HG02938 (cell line): ENCODE results near the gene RFPL4A.
"Not testable (repeated sequence)": the region's sequence is repeated elsewhere in the genome, so short reads cannot be mapped to it uniquely, and the experiment has no call there.

Source experiments
- ATAC-seq: cut with Tn5 transposase; IDR thresholded peaks from one replicate; pipeline ENCODE4 v1.9.1; 2021; ENCODE audit warnings: mild to moderate bottlenecking, moderate library complexity; ENCODE audit not compliant: unreplicated experiment

Gene RFPL4A

GRCh38 chr19:55758797-55759196, at the start of gene RFPL4A:
RFPL4A (plus strand) TSS chr19:55759097; CDS start chr19:55761801, 2,704 bp downstream.
- not testable (repeated sequence) for ATAC-seq

GRCh38 chr19:55711719-55712118, 47.2 kb upstream of the RFPL4A start:
- no peak for ATAC-seq

DNA sequence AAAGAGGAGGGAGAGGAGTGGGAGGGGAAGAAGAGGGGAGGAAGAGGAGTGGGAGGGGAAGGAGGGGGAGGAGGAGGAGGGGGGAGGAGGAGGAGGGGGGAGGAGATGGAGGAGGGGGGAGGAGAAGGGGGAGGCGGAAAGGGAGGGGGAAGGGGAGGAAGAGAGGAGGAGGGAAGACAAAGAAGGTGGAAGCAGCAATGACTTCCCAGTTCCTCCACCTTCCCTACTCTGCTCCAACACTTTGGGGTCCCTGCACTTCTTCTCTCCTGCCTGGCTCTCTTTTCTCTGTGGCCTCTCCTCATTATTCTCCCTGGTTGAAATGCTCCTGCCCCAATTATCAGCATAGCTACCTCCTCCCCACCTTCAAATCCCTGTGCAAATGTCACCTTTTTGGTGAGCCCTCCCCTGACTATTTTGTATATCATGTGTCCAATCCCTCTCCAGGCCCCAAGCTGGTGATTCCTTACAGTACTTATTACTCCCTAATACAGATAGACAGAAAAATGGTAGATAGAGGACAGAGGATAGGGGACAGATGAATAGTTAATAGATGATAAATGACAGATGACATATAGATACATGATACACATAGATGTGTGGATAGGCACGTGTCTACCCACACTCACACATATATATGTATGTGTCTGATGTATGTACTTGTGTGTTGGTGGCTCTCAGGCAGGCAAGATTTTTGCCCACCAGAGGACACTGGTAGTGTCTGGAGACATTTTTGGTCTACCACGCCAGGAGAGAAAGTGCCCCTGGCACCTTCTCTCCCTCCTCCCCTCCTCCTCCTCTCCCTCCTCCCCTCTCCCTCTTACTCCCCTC, 45.9 kb upstream of the RFPL4A start:
- ATAC-seq = no peak

DNA sequence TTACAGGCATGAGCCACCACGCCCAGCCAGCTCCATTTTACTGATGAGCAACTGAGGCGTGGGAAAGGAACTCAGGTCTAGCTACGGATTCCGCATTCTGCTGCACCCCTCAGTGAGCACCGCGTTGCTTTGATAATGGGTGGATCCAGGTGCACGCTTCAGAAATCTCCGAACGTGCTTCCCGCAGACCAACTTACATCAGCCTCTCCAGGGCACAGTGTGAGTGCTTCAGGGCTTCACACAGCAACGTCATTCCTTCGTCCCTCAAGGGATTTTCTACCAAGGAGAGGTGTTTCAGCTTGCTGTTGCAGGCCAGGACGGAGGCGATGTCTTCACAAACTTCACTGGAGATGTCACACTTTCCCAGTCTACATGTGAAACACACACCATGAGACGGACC, 42.4 kb upstream of the RFPL4A start:
- ATAC-seq = no peak

DNA sequence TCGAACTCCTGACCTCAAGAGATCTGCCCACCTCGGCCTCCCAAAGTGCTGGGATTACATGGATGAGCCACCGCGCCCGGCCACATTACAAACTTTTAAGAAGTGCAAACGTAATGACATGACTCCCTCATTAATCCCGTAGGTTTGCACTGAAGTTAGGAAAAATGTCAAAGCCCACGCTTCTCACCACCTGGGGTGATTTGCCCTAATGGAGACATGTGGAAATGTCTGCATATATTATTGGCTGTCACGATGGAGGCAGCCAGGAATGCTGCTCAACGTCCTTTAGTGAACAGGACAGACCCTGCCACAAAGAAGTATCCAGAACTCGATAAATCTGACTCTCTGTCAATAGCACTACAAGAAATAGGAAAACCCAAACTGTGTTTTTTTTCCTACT, 41.6 kb upstream of the RFPL4A start:
- no peak for ATAC-seq

DNA sequence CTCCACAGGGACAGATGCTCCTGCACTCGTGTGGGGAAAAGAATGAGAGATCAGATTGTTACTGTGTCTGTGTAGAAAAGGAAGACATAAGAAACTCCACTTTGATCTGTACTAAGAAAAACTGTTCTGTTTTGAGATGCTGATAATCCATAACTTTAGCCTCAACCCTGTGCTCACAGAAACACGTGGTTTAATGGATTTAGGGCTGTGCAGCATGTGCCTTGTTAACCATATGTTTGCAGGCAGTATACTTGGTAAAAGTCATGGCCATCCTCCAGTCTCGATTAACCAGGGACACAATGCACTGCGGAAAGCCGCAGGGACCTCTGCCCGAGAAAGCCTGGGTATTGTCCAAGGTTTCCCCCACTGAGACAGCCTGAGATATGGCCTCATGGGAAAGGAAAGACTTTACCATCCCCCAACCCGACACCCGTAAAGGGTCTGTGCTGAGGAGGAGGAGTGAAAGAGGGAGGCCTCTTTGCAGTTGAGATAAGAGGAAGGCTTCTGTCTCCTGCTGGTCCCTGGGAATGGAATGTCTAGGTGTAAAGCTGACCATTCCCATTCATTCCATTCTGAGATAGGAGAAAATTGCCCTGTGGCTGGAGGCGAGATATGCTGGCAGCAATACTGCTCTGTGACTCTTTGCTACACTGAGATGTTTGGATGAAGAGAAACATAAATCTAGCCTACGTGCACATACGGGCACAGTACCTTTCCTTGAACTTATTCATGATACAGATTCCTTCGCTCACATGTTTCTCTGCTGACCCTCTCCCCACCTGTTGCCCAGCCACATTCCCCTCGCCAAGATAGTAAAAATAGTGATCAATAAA, 40.8 kb upstream of the RFPL4A start:
- ATAC-seq = not testable (repeated sequence)

- ATAC-seq = no peak
Measured at GRCh38 chr19:55720214-55720746, 38.6 kb upstream of the RFPL4A start.

GRCh38 chr19:55720801-55721200, 38.1 kb upstream of the RFPL4A start:
- ATAC-seq = no peak

DNA sequence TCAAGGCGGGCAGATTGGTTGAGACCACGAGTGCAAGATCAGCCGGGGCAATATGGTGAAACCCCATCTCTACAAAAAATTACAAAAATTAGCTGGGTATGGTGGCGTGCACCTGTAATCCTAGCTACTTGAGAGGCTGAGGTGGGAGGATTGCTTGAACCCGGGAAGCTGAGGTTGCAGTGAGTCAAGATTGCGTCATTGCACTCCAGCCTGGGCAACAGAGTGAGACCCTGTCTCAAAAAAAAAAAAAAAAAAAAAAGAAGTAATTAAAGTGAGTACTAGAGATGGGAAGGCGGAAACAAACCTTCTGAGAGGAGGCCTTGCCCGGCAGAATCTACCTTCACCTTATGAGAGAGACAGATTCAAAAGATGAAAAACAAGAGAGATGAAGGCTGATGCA, 35.4 kb upstream of the RFPL4A start:
- no peak for ATAC-seq

- not testable (repeated sequence) for ATAC-seq
Measured at GRCh38 chr19:55730378-55730777, 28.5 kb upstream of the RFPL4A start.

GRCh38 chr19:55738302-55738701, 20.6 kb upstream of the RFPL4A start, which contains the start of gene NLRP9:
NLRP9 (minus strand) TSS chr19:55738402; CDS start chr19:55738374, 28 bp downstream.
- no peak for ATAC-seq

DNA sequence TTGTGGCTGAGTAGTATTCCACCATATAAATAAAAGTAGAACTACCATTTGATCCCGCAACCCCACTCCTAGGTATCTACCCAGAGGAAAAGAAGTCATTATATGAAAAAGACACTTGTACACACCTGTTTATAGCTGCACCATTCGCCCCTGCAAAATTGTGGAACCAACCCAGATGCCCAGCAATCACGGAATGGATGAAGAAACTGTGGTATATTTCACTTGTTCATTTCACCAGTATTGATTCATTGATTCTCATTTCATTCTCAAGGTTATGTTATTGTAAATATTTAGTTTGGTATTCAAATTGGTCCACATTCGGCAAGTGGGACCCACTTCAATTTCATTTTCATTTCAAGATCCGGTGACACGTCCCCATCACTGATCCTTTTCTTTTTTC, 8.2 kb upstream of the RFPL4A start:
- no peak for ATAC-seq

DNA sequence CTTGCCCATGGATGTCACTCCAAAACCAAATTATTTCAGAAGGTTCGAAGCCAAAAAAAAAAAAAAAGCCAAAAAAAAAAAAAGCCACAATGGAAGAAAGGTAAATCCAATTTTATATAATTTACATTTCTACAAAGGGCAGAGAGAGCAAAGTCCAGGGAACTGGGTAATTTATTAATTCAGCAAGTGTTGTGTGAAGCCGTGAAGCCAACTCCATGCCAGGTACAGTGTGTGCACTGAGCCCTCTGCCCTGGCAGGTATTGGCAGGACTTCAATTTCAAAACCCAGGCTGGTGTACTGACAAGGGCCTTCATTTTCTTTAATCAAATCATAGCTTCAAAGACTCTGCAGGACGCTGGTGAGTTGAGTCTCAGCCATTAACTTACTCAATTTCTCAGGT, 5.5 kb upstream of the RFPL4A start:
- no peak for ATAC-seq

- ATAC-seq = not testable (repeated sequence)
Measured at GRCh38 chr19:55756808-55757207, 2.1 kb upstream of the RFPL4A start.

- ATAC-seq = no peak
Measured at GRCh38 chr19:55766466-55766865, 7.6 kb downstream of the RFPL4A start.

DNA sequence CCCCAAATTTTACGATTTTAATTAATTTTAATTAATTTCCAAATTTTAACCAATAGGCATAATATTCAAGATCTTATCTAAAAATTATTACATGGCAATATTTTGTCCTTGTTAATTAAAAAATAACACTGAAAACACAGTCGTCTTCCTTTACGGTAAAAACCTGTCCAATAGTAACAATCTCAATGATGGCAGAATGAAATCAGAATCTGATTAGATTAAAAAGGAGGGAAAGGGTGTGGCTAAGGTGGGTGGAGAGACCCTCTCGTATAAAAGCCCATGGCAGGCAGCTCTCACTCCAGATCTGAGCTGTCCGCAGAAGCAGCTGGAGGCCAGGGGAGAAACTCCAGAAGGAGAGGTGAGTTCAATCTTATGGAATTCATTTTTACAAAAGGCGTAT, 9.9 kb downstream of the RFPL4A start, which contains the start of gene RFPL4AL1:
Gene RFPL4AL1 (plus strand): TSS at position 301 of the 400 bp plus-strand sequence. CDS start 2,687 bp downstream, outside the sequence.
- not testable (repeated sequence) for ATAC-seq

GRCh38 chr19:55769632-55770031, 10.7 kb downstream of the RFPL4A start:
- not testable (repeated sequence) for ATAC-seq

DNA sequence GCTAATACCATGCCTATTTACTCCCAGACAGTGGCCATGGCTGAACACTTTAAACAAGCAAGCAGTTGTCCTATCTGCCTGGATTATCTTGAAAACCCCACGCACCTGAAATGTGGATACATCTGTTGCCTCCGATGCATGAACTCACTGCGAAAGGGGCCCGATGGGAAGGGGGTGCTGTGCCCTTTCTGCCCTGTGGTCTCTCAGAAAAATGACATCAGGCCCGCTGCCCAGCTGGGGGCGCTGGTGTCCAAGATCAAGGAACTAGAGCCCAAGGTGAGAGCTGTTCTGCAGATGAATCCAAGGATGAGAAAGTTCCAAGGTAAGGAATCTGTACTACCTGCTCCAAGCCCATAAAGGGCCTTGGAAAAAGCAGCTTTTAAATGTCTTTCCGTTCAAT, 18.6 kb downstream of the RFPL4A start:
- no peak for ATAC-seq

GRCh38 chr19:55778331-55778730, 19.4 kb downstream of the RFPL4A start:
- ATAC-seq = no peak

DNA sequence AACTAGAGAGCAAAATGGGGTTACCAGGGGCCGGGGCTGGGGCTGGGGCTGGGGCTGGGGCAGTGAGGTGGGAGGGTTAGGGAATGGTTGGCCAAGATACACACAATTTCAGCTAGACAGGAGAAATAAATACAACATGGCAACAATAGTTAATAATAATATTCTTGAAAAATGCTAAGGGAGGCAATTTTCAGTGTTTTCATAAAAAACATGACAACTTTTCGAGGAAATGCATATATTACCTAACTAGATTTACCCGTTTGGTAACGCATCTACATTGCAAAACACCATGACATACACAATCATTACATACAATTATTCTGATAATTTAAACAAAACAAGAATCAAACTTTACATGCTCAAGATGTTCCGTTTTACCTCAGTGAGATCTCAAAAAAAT, 22.2 kb downstream of the RFPL4A start:
- ATAC-seq = no peak

- no peak for ATAC-seq
Measured at GRCh38 chr19:55795021-55795420, 36.1 kb downstream of the RFPL4A start.
